GM13977 (cell line): ENCODE measurements around the gene CXCR1.

ENCODE experiments used
- DNase-seq: peaks from one replicate; pipeline ENCODE4 v3.0.0; 2012; ENCODE audit warnings: low spot score
- in situ Hi-C: fragments of 300-500 bp; cut with MboI; formaldehyde crosslinking; loops from one replicate; pipeline ENCODE4 v1.12.0; 2022; ENCODE audit warnings: low sequenced_read_pairs, low pct_unique_long_range_greater_than_20kb, mixed read lengths, inconsistent platforms; ENCODE audit not compliant: unreplicated experiment
- TF ChIP-seq, protein P1 (sequence below): IDR thresholded peaks from 2 replicates; pipeline ENCODE4 v1.5.1; 2012; ENCODE audit warnings: mild to moderate bottlenecking, control low read depth; ENCODE audit not compliant: insufficient read depth; ENCODE audit errors: extremely low read depth, missing control alignments

CXCR1 gene

DNA sequence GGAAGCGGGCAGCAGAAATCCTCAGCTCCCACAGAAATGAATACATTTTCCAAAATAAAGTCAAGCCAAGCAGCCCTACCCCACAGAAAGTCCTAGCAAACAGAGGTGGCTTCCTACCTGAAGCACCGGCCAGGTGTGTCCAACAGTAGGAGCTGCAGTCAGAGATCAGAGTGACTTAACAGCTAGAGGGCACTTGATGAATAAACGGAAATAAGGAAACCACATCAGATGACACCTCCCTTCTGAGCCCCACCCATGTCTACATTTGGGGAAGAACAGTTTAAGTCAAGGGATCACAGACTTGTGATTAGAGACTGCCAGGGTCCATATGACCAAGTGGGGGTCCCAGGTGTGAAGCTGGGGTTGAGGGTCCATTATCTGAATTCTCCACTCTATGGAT lies at the start of gene CXCR1:
Gene CXCR1, minus strand, starts transcription at position 172 of the 400 bp plus-strand sequence. CDS start 1,751 bp downstream, outside the sequence.
- TF ChIP-seq, protein P1, sequence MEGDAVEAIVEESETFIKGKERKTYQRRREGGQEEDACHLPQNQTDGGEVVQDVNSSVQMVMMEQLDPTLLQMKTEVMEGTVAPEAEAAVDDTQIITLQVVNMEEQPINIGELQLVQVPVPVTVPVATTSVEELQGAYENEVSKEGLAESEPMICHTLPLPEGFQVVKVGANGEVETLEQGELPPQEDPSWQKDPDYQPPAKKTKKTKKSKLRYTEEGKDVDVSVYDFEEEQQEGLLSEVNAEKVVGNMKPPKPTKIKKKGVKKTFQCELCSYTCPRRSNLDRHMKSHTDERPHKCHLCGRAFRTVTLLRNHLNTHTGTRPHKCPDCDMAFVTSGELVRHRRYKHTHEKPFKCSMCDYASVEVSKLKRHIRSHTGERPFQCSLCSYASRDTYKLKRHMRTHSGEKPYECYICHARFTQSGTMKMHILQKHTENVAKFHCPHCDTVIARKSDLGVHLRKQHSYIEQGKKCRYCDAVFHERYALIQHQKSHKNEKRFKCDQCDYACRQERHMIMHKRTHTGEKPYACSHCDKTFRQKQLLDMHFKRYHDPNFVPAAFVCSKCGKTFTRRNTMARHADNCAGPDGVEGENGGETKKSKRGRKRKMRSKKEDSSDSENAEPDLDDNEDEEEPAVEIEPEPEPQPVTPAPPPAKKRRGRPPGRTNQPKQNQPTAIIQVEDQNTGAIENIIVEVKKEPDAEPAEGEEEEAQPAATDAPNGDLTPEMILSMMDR, result no peak
- in situ Hi-C loops, result no loop called here
- no peak for DNase-seq

DNA sequence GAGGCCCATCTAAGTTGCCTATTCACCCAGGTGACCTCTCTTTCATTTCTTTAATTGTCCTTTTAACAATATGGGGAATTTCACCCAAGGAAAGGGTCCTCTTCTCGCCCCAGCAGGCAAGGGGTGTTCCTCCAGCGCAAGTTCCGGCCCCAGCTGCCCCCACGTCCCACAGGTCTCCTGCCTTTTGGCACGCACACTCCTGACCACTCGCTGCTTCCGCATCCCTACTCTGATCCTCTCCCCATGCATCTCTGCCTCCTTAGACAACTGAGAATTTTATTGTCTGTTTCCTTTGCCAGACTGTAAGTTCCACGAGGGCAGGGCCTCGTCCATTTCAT lies 49.5 kb upstream of the CXCR1 start:
- peak; percentile 12 for DNase-seq
- in situ Hi-C loops, result no loop called here
- TF ChIP-seq, protein P1, result no peak

DNA sequence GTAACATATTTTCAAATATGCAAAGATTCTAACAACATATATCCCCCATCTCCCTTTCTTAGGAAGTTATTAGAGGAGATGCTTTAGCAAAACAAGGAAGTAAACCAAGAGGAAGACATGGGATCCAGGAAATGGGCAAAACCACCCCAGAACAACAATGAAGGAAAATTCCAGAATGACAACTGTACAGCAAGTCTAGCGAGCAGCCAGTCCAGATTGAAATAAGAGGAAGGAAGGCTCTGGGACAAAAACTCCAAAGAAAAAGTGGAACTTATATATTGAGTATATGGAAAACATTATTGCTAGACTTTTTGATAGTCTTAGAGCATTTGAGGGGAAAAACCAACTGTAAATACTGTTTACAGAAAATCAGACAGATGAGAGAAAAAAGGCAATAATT lies 47.4 kb upstream of the CXCR1 start:
- in situ Hi-C loops, result no loop called here
- TF ChIP-seq, protein P1, result no peak
- no peak for DNase-seq

DNA sequence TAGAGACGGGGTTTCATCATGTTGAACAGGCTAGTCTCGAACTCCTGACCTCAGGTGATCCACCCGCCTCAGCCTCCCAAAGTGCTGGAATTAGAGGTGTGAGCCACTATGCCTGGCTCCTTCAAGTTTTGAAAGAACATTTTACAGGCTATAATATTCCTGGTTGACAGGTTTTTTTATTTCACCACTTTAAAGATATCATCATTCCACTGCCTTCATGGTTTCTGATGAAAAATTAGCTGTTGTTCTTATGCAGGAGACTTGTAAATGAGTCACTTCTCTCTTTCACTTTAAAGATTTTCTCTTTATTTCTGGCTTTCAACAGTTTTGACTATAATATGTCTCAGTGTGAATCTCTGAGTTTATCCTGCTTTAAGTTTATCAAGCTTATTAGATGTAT lies 42.3 kb upstream of the CXCR1 start:
- in situ Hi-C loops, result no loop called here
- TF ChIP-seq, protein P1, result no peak
- no peak for DNase-seq

DNA sequence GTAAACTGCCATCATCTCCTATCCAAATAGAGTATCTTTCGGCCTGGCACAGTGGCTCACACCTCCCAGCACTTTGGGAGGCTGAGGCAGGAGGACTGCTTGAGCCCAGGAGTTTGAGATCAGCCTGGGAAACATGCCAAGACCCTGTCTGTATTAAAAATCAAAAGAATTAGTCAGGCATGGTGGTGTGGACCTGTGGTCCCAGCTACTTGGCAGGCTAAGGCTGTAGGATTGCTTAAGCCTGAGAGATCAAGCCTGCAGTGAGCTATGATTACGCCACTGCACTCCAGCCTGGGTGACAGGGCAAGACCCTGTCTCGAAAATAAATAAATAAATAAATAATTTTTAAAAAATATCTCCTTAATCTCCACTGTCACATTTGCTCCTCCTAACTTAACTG lies 35.5 kb upstream of the CXCR1 start:
- no peak for DNase-seq
- in situ Hi-C loops, result no loop called here
- TF ChIP-seq, protein P1, result no peak

DNA sequence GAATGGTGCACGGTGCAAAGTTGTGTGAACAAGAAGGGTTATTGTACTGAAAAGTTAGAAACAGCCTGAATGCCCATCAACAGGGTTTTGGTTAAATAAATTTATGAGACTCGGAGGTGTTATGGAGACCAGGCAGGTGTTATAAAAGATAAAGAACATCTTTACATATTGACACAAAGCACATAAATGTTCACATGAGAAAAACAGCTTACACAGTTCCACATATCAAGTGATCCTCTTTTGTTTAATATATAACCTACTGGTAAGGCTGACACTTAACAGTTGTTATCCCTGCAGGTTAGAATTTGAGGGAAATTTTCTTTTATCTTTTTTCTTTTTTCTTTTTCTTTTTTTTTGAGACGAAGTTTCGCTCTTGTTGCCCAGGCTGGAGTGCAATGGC lies 30.2 kb upstream of the CXCR1 start:
- TF ChIP-seq, protein P1, result no peak
- in situ Hi-C loops, result no loop called here
- no peak for DNase-seq

DNA sequence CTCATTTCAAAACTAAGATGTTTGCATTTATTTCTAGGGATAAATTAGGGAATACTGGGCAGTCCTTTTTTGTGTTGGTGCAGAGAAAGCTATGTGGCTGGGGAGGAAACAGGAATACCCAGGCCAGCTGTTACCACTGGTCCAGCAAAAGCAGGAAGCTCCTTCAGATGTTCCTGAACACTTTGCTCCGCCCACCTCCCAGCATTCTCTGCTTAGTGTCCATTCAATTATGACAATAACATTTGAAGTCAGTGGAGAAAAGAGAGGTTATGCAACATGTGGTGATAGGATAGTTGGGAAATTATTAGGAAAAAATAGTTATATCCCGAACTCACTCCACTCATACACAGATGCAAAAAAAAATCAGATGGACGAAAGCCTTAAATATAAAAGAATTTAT lies 28.1 kb upstream of the CXCR1 start:
- no peak for DNase-seq
- TF ChIP-seq, protein P1, result no peak
- in situ Hi-C loops, result no loop called here
